HFFc6 (cell line): Measurements from ENCODE around the gene SPATA6. TPM values are rescaled to one million over a fixed set of nuclear protein-coding genes. Genes with fewer than 3 reads are reported as not detected.

Source experiments
- DNase-seq: peaks from one replicate; pipeline ENCODE4 v3.0.0-alpha.2; 2018
- H3K27ac Mint-ChIP-seq: 2 replicates; pipeline ENCODE4 v1.8.0; 2020; ENCODE audit warnings: mild to moderate bottlenecking, mixed read lengths
- H3K27me3 Mint-ChIP-seq: 2 replicates; pipeline ENCODE4 v1.8.0; 2021; ENCODE audit warnings: mild to moderate bottlenecking, moderate library complexity, mixed read lengths; ENCODE audit not compliant: insufficient read depth
- H3K36me3 Mint-ChIP-seq: 2 replicates; pipeline ENCODE4 v1.8.0; 2021; ENCODE audit warnings: low read depth, mixed read lengths
- H3K4me1 Mint-ChIP-seq: 2 replicates; pipeline ENCODE4 v1.8.0; 2020; ENCODE audit warnings: low read depth, mixed read lengths
- H3K4me3 Mint-ChIP-seq: 2 replicates; pipeline ENCODE4 v1.8.0; 2020; ENCODE audit warnings: mild to moderate bottlenecking, moderate library complexity, mixed read lengths
- H3K9me3 Mint-ChIP-seq: 2 replicates; pipeline ENCODE4 v1.8.0; 2020; ENCODE audit warnings: mild to moderate bottlenecking, mixed read lengths
- CTCF ChIP-seq: fragments of 200-600 bp; sonication (generic); IDR thresholded peaks from 2 replicates; pipeline ENCODE4 v1.5.0; 2021; ENCODE audit warnings: antibody characterized with exemption, mild to moderate bottlenecking
- total RNA-seq, 6 experiments: library from RNA; stranded (reverse); fragmentation: NEBNext Ultra II Directional; extraction: Animal tissue kit (Norgen Biotek cat#: 25700); gene quantifications; 2 replicates in 1 of 6; 3 replicates in 5 of 6; pipeline ENCODE4 v1.2.3, GENCODE V29; 2021

SPATA6 gene
- total RNA-seq, 6 experiments from 2014 or later, result 0.31 to 4.0 (median 3.0) TPM

GRCh38 chr1:48258106-48258505, 213.9 kb downstream of the SPATA6 start:
- Mint-ChIP-seq H3K27ac (no peak overlapping the region), H3K4me1 (no peaks in the 10 kb centered on the region), H3K36me3 (no peaks in the 10 kb centered on the region), H3K4me3 (no peak overlapping the region), H3K27me3 (no peaks in the 10 kb centered on the region), H3K9me3 (peaks cover 29% of the 10 kb centered on the region)
- no peak for DNase-seq
- no peak for TF ChIP-seq CTCF

GRCh38 chr1:48254254-48254653, 217.8 kb downstream of the SPATA6 start:
- H3K27ac Mint-ChIP-seq, result no peak overlapping the region
- no peaks in the 10 kb centered on the region for H3K4me1 Mint-ChIP-seq
- TF ChIP-seq CTCF, result no peak
- H3K36me3 Mint-ChIP-seq, result peaks cover 2% of the 10 kb centered on the region; the same call in 1 of the 2 replicates
- H3K27me3 Mint-ChIP-seq, result no peaks in the 10 kb centered on the region
- H3K4me3 Mint-ChIP-seq, result no peak overlapping the region
- no peak for DNase-seq
- peaks cover 44% of the 10 kb centered on the region for H3K9me3 Mint-ChIP-seq

- peaks cover 51% of the 10 kb centered on the region for H3K9me3 Mint-ChIP-seq
- H3K4me1 Mint-ChIP-seq, result no peaks in the 10 kb centered on the region
- DNase-seq, result no peak
- peaks cover 8% of the 10 kb centered on the region; the same call in 1 of the 2 replicates for H3K36me3 Mint-ChIP-seq
- no peak for TF ChIP-seq CTCF
- no peak overlapping the region for H3K4me3 Mint-ChIP-seq
- H3K27me3 Mint-ChIP-seq, result peaks cover 6% of the 10 kb centered on the region; the same call in 1 of the 2 replicates
- no peak overlapping the region for H3K27ac Mint-ChIP-seq
Measured at GRCh38 chr1:48251821-48252220, 220.2 kb downstream of the SPATA6 start.

- peaks cover 8% of the 10 kb centered on the region; the same call in 1 of the 2 replicates for H3K36me3 Mint-ChIP-seq
- no peak overlapping the region for H3K4me3 Mint-ChIP-seq
- TF ChIP-seq CTCF, result no peak
- no peak overlapping the region for H3K27ac Mint-ChIP-seq
- no peak for DNase-seq
- no peaks in the 10 kb centered on the region for H3K4me1 Mint-ChIP-seq
- H3K9me3 Mint-ChIP-seq, result peaks cover 51% of the 10 kb centered on the region
- peaks cover 6% of the 10 kb centered on the region; the same call in 1 of the 2 replicates for H3K27me3 Mint-ChIP-seq
Measured at GRCh38 chr1:48251323-48251722, 220.7 kb downstream of the SPATA6 start.

GRCh38 chr1:48250572-48250971, 221.4 kb downstream of the SPATA6 start:
- Mint-ChIP-seq H3K4me1 (no peaks in the 10 kb centered on the region), H3K27ac (no peak overlapping the region), H3K36me3 (peaks cover 8% of the 10 kb centered on the region; the same call in 1 of the 2 replicates), H3K4me3 (no peak overlapping the region), H3K9me3 (peaks cover 43% of the 10 kb centered on the region), H3K27me3 (peaks cover 6% of the 10 kb centered on the region; the same call in 1 of the 2 replicates)
- no peak for DNase-seq
- TF ChIP-seq CTCF, result no peak

- H3K27me3 Mint-ChIP-seq, result peaks cover 6% of the 10 kb centered on the region; the same call in 1 of the 2 replicates
- H3K9me3 Mint-ChIP-seq, result peaks cover 46% of the 10 kb centered on the region
- H3K27ac Mint-ChIP-seq, result no peak overlapping the region
- H3K4me3 Mint-ChIP-seq, result no peak overlapping the region
- no peaks in the 10 kb centered on the region for H3K4me1 Mint-ChIP-seq
- DNase-seq, result no peak
- peaks cover 8% of the 10 kb centered on the region; the same call in 1 of the 2 replicates for H3K36me3 Mint-ChIP-seq
- TF ChIP-seq CTCF, result no peak
Measured at GRCh38 chr1:48249868-48250267, 222.1 kb downstream of the SPATA6 start.
